IMR-90 (cell line): Measurements from ENCODE around the gene SPNS2. TPM values are rescaled to one million over a fixed set of nuclear protein-coding genes. Genes with fewer than 3 reads are reported as not detected.

Source experiments
- ATAC-seq: fragments of 200-7000 bp; cut with Tn5 transposase; 2 replicates; pipeline ENCODE4 v1.9.1; 2020; ENCODE audit warnings: low read depth, mild to moderate bottlenecking, moderate library complexity
- BruUV-seq: library from RNA; stranded (reverse); fragments of 400-500 nt; replicated peaks from 2 replicates; lab custom pipeline; 2021; lab: Mats Ljungman, UMichigan
- CTCF ChIA-PET: fragments of 300-600 bp; formaldehyde crosslinking; extraction: SDS; loops from one replicate; lab custom pipeline; 2021; ENCODE audit warnings: antibody characterized with exemption; lab: Yijun Ruan, JAX
- POLR2A ChIA-PET: fragments of 300-600 bp; sonication (Branson Sonifier 250); formaldehyde crosslinking; loops from one replicate; lab custom pipeline; 2022; ENCODE audit warnings: antibody characterized with exemption; ENCODE audit not compliant: unreplicated experiment; lab: Charles Lee
- DNase-seq: peaks from one replicate; pipeline ENCODE4 v3.0.0; 2013
- H2AFZ ChIP-seq: replicated peaks from 2 replicates; pipeline ENCODE3; 2013; ENCODE audit warnings: low read length, mild to moderate bottlenecking; ENCODE audit not compliant: poor library complexity
- H2AK5ac ChIP-seq: 2 replicates; pipeline ENCODE4 v1.6.1; 2013; ENCODE audit warnings: low read depth, low read length, inconsistent platforms
- H2AK9ac ChIP-seq: replicated peaks from 2 replicates; pipeline ENCODE3; 2013; ENCODE audit warnings: mild to moderate bottlenecking, low read depth, low read length, moderate library complexity; ENCODE audit not compliant: poor library complexity
- H2BK120ac ChIP-seq: 2 replicates; pipeline ENCODE4 v1.6.1; 2013; ENCODE audit warnings: low read depth, low read length, inconsistent platforms
- H2BK15ac ChIP-seq: 3 replicates; pipeline ENCODE4 v1.6.1; 2013; ENCODE audit warnings: low read depth, low read length, inconsistent platforms
- H2BK20ac ChIP-seq: 2 replicates; pipeline ENCODE4 v1.6.1; 2013; ENCODE audit warnings: low read depth, mild to moderate bottlenecking, inconsistent platforms, low read length, moderate library complexity
- H2BK5ac ChIP-seq: 2 replicates; pipeline ENCODE4 v1.6.1; 2013; ENCODE audit warnings: mild to moderate bottlenecking, low read depth, low read length, inconsistent platforms; ENCODE audit not compliant: poor library complexity, severe bottlenecking
- H3K14ac ChIP-seq: replicated peaks from 2 replicates; pipeline ENCODE4 v1.6.1; 2013; ENCODE audit warnings: low read depth, low read length, inconsistent platforms
- H3K18ac ChIP-seq: 2 replicates; pipeline ENCODE4 v1.6.1; 2013; ENCODE audit warnings: low read depth, low read length, control low read depth
- H3K23ac ChIP-seq: 2 replicates; pipeline ENCODE4 v1.6.1; 2013; ENCODE audit warnings: low read depth, low read length, inconsistent platforms
- H3K27ac ChIP-seq: 2 replicates; pipeline ENCODE4 v1.5.1; 2013; ENCODE audit warnings: mild to moderate bottlenecking, control low read depth, low read length; ENCODE audit not compliant: insufficient read depth
- H3K27me3 ChIP-seq: 2 replicates; pipeline ENCODE4 v1.6.1; 2013; ENCODE audit warnings: low read length; ENCODE audit not compliant: control insufficient read depth, insufficient read depth
- H3K36me3 ChIP-seq: 2 replicates; pipeline ENCODE4 v1.6.1; 2013; ENCODE audit warnings: low read length, mixed read lengths; ENCODE audit not compliant: control insufficient read depth, insufficient read depth
- H3K4ac ChIP-seq: 2 replicates; pipeline ENCODE4 v1.6.1; 2013; ENCODE audit warnings: low read depth, low read length, inconsistent platforms
- H3K4me1 ChIP-seq: 2 replicates; pipeline ENCODE4 v1.6.1; 2013; ENCODE audit warnings: low read length, mixed read lengths; ENCODE audit not compliant: control insufficient read depth, insufficient read depth
- H3K4me2 ChIP-seq: 2 replicates; pipeline ENCODE4 v1.6.1; 2013; ENCODE audit warnings: low read depth, mild to moderate bottlenecking, control low read depth, low read length, moderate library complexity
- H3K4me3 ChIP-seq: 2 replicates; pipeline ENCODE4 v1.5.1; 2013; ENCODE audit warnings: low read depth, mild to moderate bottlenecking, control low read depth, low read length, moderate library complexity; ENCODE audit not compliant: insufficient read depth
- H3K56ac ChIP-seq: 2 replicates; pipeline ENCODE4 v1.6.1; 2013; ENCODE audit warnings: low read length, inconsistent platforms; ENCODE audit not compliant: insufficient read depth; ENCODE audit errors: extremely low read depth
- H3K79me1 ChIP-seq, 2 experiments: 2 replicates each; pipeline ENCODE4 v1.6.1; 2013; ENCODE audit warnings: low read length in 2 of 2, inconsistent platforms in 1 of 2, low read depth in 1 of 2
- H3K9ac ChIP-seq: 2 replicates; pipeline ENCODE4 v1.6.1; 2013; ENCODE audit warnings: low read depth, low read length, control low read depth
- H3K9me1 ChIP-seq: 2 replicates; pipeline ENCODE4 v1.6.1; 2013; ENCODE audit warnings: low read length, inconsistent platforms; ENCODE audit not compliant: insufficient read depth
- H3K9me3 ChIP-seq: 2 replicates; pipeline ENCODE4 v1.6.1; 2013; ENCODE audit warnings: low read length; ENCODE audit not compliant: control insufficient read depth, insufficient read depth
- H4K20me1 ChIP-seq: 2 replicates; pipeline ENCODE4 v1.6.1; 2013; ENCODE audit warnings: low read length, inconsistent platforms; ENCODE audit not compliant: insufficient read depth
- H4K5ac ChIP-seq: 2 replicates; pipeline ENCODE4 v1.6.1; 2013; ENCODE audit warnings: mild to moderate bottlenecking, low read depth, low read length, control low read depth
- H4K8ac ChIP-seq, 2 experiments: 2 replicates each; pipeline ENCODE4 v1.6.1; 2013; ENCODE audit warnings: low read depth in 2 of 2, low read length in 2 of 2, control low read depth in 1 of 2, inconsistent platforms in 1 of 2
- H4K91ac ChIP-seq: 2 replicates; pipeline ENCODE4 v1.6.1; 2013; ENCODE audit warnings: low read depth, low read length, inconsistent platforms; ENCODE audit not compliant: insufficient read depth
- CEBPB ChIP-seq: IDR thresholded peaks from 2 replicates; pipeline ENCODE4 v1.6.1; 2012; ENCODE audit warnings: low read depth, low read length, improper control_type of control experiment
- CTCF ChIP-seq: conservative IDR thresholded peaks from 2 replicates; pipeline ENCODE4 v1.5.1; 2012; ENCODE audit warnings: mild to moderate bottlenecking, low read depth, low read length, improper control_type of control experiment
- MAFK ChIP-seq: IDR thresholded peaks from 2 replicates; pipeline ENCODE4 v1.6.1; 2012; ENCODE audit warnings: low read depth, low read length, improper control_type of control experiment
- POLR2A ChIP-seq: IDR thresholded peaks from 2 replicates; pipeline ENCODE4 v1.6.1; 2012; ENCODE audit warnings: mild to moderate bottlenecking, low read depth, low read length
- RCOR1 ChIP-seq: IDR thresholded peaks from 2 replicates; pipeline ENCODE4 v1.6.1; 2012; ENCODE audit warnings: mild to moderate bottlenecking, low read length, improper control_type of control experiment; ENCODE audit not compliant: insufficient replicate concordance
- RFX5 ChIP-seq: IDR thresholded peaks from 2 replicates; pipeline ENCODE4 v1.8.0; 2012; ENCODE audit warnings: low read depth, mild to moderate bottlenecking, low read length, moderate library complexity
- USF2 ChIP-seq: fragments of 150-350 bp; IDR thresholded peaks from 2 replicates; pipeline ENCODE4 v1.6.1; 2017; ENCODE audit warnings: mild to moderate bottlenecking, antibody characterized with exemption, low read length, low read depth
- WGBS, 2 experiments: methylation state at CpG; one replicate each; pipeline versions ENCODE4 v1.1.5 to v1.1.7; 2013; ENCODE audit warnings: missing lambda C conversion rate in 2 of 2; ENCODE audit not compliant: insufficient read length in 1 of 2; ENCODE audit errors: extremely low coverage in 2 of 2; 5-methylcytosine and 5-hydroxymethylcytosine counted together
- dilution Hi-C: fragments of 300-500 bp; cut with HindIII; formaldehyde crosslinking; loops from one replicate; pipeline ENCODE4 v1.14.3; 2018; ENCODE audit warnings: low sequenced_read_pairs; ENCODE audit not compliant: unreplicated experiment
- in situ Hi-C: fragments of 300-500 bp; cut with MboI; formaldehyde crosslinking; loops from 3 replicates; pipeline ENCODE4 v1.14.3; 2019; ENCODE audit warnings: low sequenced_read_pairs, inconsistent platforms, mixed read lengths
- intact Hi-C: fragments of 100-400 bp; cut with micrococcal nuclease; formaldehyde crosslinking; loops from 2 replicates; pipeline ENCODE4 v1.10.0; 2022
- polyA plus RNA-seq, 3 experiments: library from polyadenylated mRNA; depleted of rRNA; stranded (reverse); fragments of >200 nt; gene quantifications; 2 replicates each; pipeline ENCODE4 v1.2.3, GENCODE V29; 2012; ENCODE audit warnings: low replicate concordance in 1 of 3
- total RNA-seq: library from RNA; depleted of rRNA; stranded (reverse); fragments of >200 nt; gene quantifications from 2 replicates; pipeline ENCODE4 v1.2.3, GENCODE V29; 2012

SPNS2 gene
- total and polyA plus RNA-seq, 2 of the 4 experiments (the other 2 are of a cell fraction), result under 0.01 TPM; not detected in 1

DNA sequence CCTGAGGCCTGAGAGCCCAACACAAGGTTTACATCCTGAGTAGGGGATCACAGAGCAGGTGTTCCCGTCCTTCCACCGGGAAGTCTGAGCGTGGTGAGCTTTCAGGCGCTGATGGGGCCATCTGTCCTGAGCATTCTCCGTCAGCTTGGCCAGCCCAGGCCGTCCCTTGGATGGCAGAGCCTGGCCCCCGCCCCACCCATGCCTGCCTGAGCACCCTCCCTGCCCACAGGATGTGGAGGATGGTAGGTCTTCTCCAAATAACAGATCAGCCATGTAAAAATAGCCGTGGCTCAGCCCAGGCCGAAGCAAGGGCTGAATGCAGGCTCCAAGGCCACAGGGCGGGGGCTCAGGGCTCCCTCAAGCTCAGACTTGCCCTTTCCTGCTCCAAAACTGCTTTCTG is 20.2 kb downstream of the SPNS2 start:
- peaks cover 6% of the 10 kb centered on the region for H3K4me1 ChIP-seq
- 82% methylated on average over 5 of the region's 10 CpGs; no CpG with 5 or more reads in 1 of the 2 experiments for whole genome bisulfite sequencing, 2 experiments
- H2BK5ac ChIP-seq, result no peak overlapping the region
- ChIA-PET POLR2A (no interaction called here), CTCF (no interaction called here)
- in situ Hi-C loops (no loop called here), dilution Hi-C loops (no loop called here), intact Hi-C loops (no loop called here)
- H4K8ac ChIP-seq, result no peak overlapping the region
- no TSS peak for BruUV-seq
- no peak for DNase-seq
- peaks cover 2% of the 10 kb centered on the region; the same call in 1 of the 2 replicates for H3K9me3 ChIP-seq
- H3K27me3 ChIP-seq, result no peaks in the 10 kb centered on the region; the same call in 1 of the 2 replicates
- H3K18ac ChIP-seq, result no peak overlapping the region
- H3K4me2 ChIP-seq, result no peak overlapping the region
- H4K5ac ChIP-seq, result no peak overlapping the region
- H3K27ac ChIP-seq, result no peak overlapping the region
- H2BK120ac ChIP-seq, result no peak overlapping the region
- H2BK15ac ChIP-seq, result no peak overlapping the region
- 0 out of 2 replicates have a peak, but pooled peaks cover 3% of the 10 kb centered on the region for H3K9me1 ChIP-seq
- no peak overlapping the region for H2AK5ac ChIP-seq
- no peak overlapping the region for H3K23ac ChIP-seq
- no peak overlapping the region for H2BK20ac ChIP-seq
- no peak overlapping the region for H3K4ac ChIP-seq
- H2AFZ ChIP-seq, result no peak overlapping the region
- no peak overlapping the region for H4K91ac ChIP-seq
- no peak overlapping the region for H3K14ac ChIP-seq
- H2AK9ac ChIP-seq, result no peak overlapping the region
- H3K79me1 ChIP-seq, result no peaks in the 10 kb centered on the region
- no peaks in the 10 kb centered on the region for H3K36me3 ChIP-seq
- no peak overlapping the region for H3K4me3 ChIP-seq
- TF ChIP-seq RCOR1, result no peak
- no peak for TF ChIP-seq RFX5
- no peak for TF ChIP-seq MAFK
- TF ChIP-seq POLR2A, result no peak
- TF ChIP-seq USF2, result no peak
- no peak for TF ChIP-seq CEBPB
- TF ChIP-seq CTCF, result no peak
- H4K20me1 ChIP-seq, result no peaks in the 10 kb centered on the region
- ATAC-seq, result no peak
- H3K56ac ChIP-seq, result no peak overlapping the region
- no peak overlapping the region for H3K9ac ChIP-seq
